Esophagus mucosa (tissue), 1 donor: ENCODE results near the gene ANKRD18A. TPM values are rescaled to one million over a fixed set of nuclear protein-coding genes. Genes with fewer than 3 reads are reported as not detected.

ENCODE experiments used
- ATAC-seq: fragments of 200-7000 bp; cut with Tn5 transposase; one replicate; pipeline ENCODE4 v1.9.1; 2020
- total RNA-seq: library from RNA; stranded (reverse); gene quantifications from one replicate; pipeline ENCODE4 v1.2.4, GENCODE V29; 2023
- donor health status: DM: yes; HTN: yes; CAD: no.

Gene ANKRD18A
- total RNA-seq, result 3.0 TPM

GRCh38 chr9:38620483-38621433 lies at the start of gene ANKRD18A:
TSS of gene ANKRD18A (minus strand) at chr9:38620596. CDS start at chr9:38620285, 311 bp downstream.
- ATAC-seq, result peak; percentile 95

- no peak for ATAC-seq
Measured at GRCh38 chr9:38668791-38669466, 48.5 kb upstream of the ANKRD18A start.

- ATAC-seq, result no peak
Measured at GRCh38 chr9:38662763-38663593, 42.6 kb upstream of the ANKRD18A start.

DNA sequence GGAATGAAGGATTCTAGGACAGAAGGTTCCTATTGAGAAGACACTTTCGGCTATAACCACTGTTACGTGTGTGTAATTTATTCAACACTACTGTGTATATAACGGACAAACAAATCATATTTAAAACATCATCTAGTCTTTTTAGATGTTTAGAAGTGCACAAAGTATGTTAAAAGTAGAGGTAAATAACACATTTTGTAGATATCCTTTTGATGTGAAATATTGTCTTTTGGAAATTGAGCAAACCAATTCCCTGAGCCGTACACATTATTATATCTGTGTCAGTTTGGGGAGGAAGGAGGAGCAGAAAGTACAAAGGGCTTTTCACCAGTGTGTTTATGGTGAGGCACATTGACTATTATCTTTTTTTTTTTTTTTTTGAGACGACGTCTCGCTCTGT lies 39.1 kb upstream of the ANKRD18A start:
- no peak for ATAC-seq

DNA sequence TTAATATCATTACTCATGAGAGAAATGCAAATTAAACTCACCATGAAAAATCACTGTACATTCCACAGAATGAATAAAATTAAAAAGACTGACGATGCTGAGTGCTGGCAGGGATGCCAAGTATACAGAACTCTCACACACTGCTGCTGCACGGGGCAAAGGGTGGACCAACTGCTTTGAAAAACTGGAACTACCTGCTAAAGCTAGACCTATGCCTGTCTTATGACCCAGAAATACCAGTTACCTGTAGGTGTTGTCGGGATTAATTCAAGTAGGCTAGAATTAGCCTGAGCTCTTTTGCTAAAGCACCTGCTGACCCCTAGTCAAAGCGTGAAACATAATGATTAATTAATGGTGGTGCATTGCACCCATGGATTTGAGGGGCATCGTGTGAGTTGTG lies 36.5 kb upstream of the ANKRD18A start:
- ATAC-seq, result peak; percentile 85

DNA sequence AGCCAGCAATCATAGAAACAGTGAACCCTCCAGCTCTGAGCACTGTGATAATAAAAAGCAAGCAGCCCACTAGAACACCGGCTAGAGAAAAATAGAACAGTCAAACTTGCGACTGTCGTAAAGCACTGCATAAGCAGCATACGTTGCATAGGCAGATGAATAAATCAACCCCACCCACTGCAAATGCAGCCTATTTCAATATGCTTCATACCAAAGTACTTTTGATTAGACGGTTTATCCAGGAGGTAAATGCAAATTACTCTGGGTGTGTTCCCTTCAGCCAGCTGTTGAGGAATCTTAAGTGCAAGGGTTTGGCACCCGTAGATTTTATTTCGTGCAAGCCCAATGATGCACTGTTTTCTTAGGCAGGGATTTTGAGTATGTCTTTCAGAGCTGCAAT lies 32.1 kb upstream of the ANKRD18A start:
- no peak for ATAC-seq

DNA sequence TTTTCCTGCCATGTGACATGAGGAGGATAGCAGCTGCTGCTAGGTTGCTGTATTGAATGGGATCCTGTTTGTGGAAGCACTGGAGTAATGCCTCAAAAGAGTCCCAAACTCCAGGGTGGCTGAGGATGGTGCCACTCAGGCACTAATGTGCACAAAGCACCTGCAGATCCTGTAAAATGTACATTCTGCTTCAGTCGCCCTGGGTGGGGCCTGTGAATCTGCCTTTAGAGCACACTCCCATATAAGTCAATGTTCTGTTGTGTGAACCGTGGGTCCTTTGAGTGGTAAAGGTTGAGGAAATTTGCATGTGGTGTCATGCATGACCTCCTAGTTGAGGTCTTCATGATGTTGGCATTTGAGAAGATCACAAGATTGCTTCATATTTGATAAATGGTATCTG lies 31.6 kb upstream of the ANKRD18A start:
- ATAC-seq, result no peak

DNA sequence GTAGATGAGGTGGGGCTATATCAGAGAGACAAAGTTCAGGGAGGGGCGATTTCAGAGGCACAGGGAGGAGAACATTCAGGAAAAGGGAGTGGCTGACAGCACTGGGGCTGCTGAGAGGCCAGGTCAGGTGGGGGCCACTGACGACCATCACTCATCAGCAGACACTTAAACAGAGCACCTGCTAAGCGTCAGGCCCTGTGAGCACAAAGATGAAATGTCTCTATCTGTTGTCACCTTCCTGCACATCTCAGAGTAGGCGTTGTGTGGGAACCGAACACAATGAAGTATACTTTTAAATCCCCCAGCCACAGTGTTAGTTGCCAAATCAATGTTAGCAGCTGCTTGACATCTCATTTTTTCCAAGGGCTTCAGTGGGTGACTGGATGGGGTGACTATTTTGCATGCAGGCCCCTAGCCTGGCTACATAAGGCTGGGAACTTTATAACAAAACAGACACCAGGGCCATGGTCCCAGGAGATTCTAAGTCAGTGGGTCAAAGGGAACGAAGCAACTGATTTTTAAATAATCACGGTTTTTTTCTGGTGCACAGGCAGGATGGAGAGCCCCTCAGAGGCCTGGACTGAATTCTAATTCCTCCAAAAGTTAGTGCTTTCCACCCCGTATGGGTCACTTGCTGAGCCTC lies 31.1 kb upstream of the ANKRD18A start:
- no peak for ATAC-seq

GRCh38 chr9:38650564-38650963 lies 30.2 kb upstream of the ANKRD18A start:
- ATAC-seq, result no peak

DNA sequence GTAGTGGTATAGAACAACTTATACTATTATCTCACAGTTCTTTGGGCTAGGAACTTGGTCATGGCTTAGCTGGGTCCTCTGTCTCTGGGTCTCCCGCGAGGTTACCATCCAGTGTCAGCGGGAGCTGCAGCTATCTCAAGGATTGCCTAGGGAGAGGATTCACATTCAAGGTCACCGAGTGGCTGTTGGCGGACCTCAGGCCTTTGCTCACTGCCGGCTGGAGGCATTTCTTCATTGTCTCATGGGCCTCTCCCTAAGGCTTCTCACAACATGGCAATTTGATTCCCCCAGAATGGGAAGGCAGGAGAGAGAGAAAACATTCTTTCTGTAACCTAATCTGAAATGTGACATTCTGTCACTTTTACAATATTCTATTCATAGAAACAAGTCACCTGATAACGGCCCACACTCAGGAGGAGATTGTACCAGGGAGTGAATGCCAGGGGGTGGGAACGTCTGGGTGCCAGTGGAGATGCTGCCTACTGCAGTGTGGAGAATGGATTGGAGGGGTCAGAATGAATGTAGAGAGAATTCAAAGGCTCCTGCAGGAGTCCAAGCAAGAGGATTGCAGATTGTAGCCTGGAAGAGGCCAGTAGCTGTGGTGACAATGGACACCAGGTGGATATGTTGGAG lies 29.5 kb upstream of the ANKRD18A start:
- ATAC-seq, result no peak

DNA sequence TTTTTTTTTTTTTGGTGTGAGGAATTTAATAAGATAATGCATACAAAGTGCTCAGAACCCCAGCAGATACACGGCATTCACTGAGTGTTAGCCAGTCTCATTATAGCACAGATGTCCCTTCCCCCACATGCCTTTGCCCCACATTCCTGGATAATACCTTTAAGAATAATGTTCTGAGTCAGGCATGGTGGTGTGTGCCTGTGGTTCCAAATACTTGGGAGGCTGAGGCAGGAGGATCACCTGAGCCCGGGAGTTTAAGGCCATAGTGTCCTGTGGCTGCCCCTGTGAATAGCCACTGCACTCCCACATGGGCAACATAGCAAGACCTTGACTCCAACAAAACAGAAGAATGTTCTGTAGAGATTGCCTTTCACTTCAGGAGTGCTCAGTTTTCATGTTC lies 24.2 kb upstream of the ANKRD18A start:
- no peak for ATAC-seq

- no peak for ATAC-seq
Measured at GRCh38 chr9:38643815-38644173, 23.4 kb upstream of the ANKRD18A start.

DNA sequence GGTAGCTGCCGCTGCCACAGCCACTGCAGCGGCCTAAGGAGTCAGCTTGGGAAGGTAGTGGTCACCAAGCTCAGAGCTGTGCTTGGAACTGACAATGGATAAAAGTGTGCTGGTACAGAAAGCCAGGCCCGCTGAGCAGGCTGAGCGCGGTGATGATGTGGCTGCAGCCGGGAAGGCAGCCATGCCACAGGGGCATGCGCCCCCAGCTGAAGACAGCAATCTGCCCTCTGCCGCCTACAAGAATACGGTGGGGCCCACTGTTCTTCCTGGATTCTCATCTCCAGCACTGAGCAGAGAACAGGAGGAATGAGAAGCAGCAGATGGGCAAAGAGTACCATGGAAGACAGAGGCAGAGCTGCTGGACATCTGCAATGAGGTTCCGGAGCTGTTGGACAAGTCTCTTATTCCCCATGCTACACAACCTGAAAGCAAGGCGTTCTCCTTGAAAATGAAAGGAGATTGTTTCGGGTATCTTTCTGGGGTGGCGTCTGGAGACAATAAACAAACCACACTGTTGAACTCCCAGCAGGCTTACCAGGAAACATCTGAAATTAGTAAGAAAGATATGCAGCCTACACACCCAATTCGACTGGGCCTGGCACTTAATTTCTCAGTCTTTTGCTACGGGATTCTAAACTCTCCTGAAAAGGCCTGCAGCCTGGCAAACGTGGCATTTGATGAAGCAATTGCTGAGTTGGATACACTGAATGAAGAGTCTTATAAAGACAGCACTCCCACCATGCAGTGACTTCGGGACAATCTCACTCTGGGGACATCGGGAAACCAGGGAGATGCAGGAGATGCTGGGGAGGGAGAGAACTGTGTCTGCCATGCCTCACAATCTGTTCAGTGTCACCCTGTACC lies 22.8 kb upstream of the ANKRD18A start:
- ATAC-seq, result no peak

GRCh38 chr9:38641985-38642864 lies 21.8 kb upstream of the ANKRD18A start:
- peak; percentile 84 for ATAC-seq

- no peak for ATAC-seq
Measured at GRCh38 chr9:38641142-38641541, 20.7 kb upstream of the ANKRD18A start.

DNA sequence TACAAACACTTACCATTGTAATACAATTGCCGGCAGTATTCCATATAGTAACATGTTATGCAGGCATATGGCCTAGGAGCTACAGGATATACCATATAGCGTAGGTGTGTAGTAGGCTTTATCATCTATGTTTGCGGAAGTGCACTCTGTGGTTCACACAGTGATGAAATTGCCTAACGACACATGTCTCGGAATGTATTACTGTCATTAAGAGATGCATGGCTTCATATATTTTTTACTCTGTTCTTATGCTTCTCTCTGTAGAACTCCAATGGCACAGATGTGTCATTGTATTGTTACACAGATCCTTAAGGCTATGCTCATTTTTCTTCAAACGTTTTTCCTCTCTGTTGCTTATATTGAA lies 19.2 kb upstream of the ANKRD18A start:
- ATAC-seq, result no peak

GRCh38 chr9:38638881-38639576 lies 18.6 kb upstream of the ANKRD18A start:
- no peak for ATAC-seq

- ATAC-seq, result no peak
Measured at GRCh38 chr9:38634315-38634714, 13.9 kb upstream of the ANKRD18A start.

DNA sequence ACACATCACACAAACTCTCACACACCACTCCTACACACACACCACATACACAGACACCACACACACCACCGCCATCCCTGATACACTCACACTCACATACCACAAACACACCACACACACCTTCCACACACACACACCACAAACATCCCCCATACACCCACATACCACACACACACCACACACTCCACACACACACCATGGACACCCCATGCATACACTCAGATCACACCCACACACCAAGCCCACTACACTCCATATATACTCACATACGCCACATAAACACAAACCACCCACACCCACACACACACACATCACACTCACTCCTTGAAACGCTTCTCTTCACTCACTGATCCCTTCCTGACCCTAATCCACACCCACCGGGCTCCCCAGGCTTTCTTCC lies 9.1 kb upstream of the ANKRD18A start:
- no peak for ATAC-seq
